K562 (cell line): ENCODE data around the gene CLGN. TPM values are rescaled to one million over a fixed set of nuclear protein-coding genes. Genes with fewer than 3 reads are reported as not detected.
A peak's percentile ranks its signal among the peaks of the same experiment; 100 is the strongest.

Source experiments
- CREB1 ChIP-seq, 2 experiments: sonication (generic) in 1 of 2; formaldehyde crosslinking in 1 of 2; IDR thresholded peaks; 2 replicates each; pipeline versions ENCODE4 v1.6.1 to v1.8.0; 2012 to 2022; ENCODE audit warnings: inconsistent platforms in 1 of 2, mild to moderate bottlenecking in 1 of 2, missing genetic modification reagents in 1 of 2, moderate library complexity in 1 of 2
- CSDE1 ChIP-seq, 2 experiments: fragments of 450-650 bp; IDR thresholded peaks; 2 replicates each; pipeline ENCODE4 v1.6.1; 2016; ENCODE audit warnings: mild to moderate bottlenecking in 1 of 2
- HNRNPL ChIP-seq: fragments of 200-400 bp; formaldehyde crosslinking; IDR thresholded peaks from 2 replicates; pipeline ENCODE4 v1.6.1; 2017; ENCODE audit warnings: low read depth, mild to moderate bottlenecking, low read length
- IRF1 ChIP-seq: sonication (generic); formaldehyde crosslinking; IDR thresholded peaks from 2 replicates; pipeline ENCODE4 v1.8.0; 2022; ENCODE audit warnings: missing genetic modification reagents, mild to moderate bottlenecking, borderline replicate concordance
- IRF2 ChIP-seq: sonication (generic); formaldehyde crosslinking; IDR thresholded peaks from 2 replicates; pipeline ENCODE4 v1.8.1; 2022; ENCODE audit warnings: mild to moderate bottlenecking, missing genetic modification reagents
- KAT7 ChIP-seq: sonication (generic); formaldehyde crosslinking; IDR thresholded peaks from 2 replicates; pipeline ENCODE4 v1.8.0; 2022; ENCODE audit warnings: missing genetic modification reagents, mild to moderate bottlenecking, borderline replicate concordance
- KDM1A ChIP-seq, 2 experiments: fragments of 450-650 bp; IDR thresholded peaks; 2 replicates each; pipeline ENCODE4 v1.6.1; 2016; ENCODE audit warnings: mild to moderate bottlenecking in 2 of 2
- NFATC3 ChIP-seq: fragments of 450-650 bp; IDR thresholded peaks from 2 replicates; pipeline ENCODE4 v1.6.1; 2017; ENCODE audit warnings: mild to moderate bottlenecking
- NR1H2 ChIP-seq: sonication (generic); formaldehyde crosslinking; IDR thresholded peaks from 2 replicates; pipeline ENCODE4 v1.4.0; 2020; ENCODE audit warnings: mild to moderate bottlenecking, missing genetic modification reagents
- NR2C1 ChIP-seq, 2 experiments: fragments of 450-650 bp; IDR thresholded peaks; 2 replicates each; pipeline ENCODE4 v1.6.1; 2017; ENCODE audit warnings: mild to moderate bottlenecking in 2 of 2, antibody characterized with exemption in 1 of 2, inconsistent platforms in 1 of 2, missing compliant biosample characterization in 1 of 2, missing genetic modification characterization in 1 of 2
- PHF20 ChIP-seq: fragments of 450-650 bp; IDR thresholded peaks from 2 replicates; pipeline ENCODE4 v1.6.1; 2018; ENCODE audit not compliant: partially characterized antibody
- PTTG1 ChIP-seq: fragments of 450-650 bp; IDR thresholded peaks from 2 replicates; pipeline ENCODE4 v1.6.1; 2016; ENCODE audit warnings: low read depth, mild to moderate bottlenecking, missing genetic modification characterization, missing compliant biosample characterization
- RBBP5 ChIP-seq: fragments of 200-600 bp; sonication (generic); IDR thresholded peaks from 2 replicates; pipeline ENCODE4 v1.6.1; 2012; ENCODE audit warnings: borderline replicate concordance, mild to moderate bottlenecking, low read length, control low read depth, inconsistent platforms; ENCODE audit not compliant: insufficient read depth, poor library complexity, severe bottlenecking
- RBFOX2 ChIP-seq: fragments of 200-400 bp; formaldehyde crosslinking; IDR thresholded peaks from 2 replicates; pipeline ENCODE4 v1.6.1; 2017; ENCODE audit warnings: low read depth, mild to moderate bottlenecking, low read length, moderate library complexity
- SMC3 ChIP-seq: conservative IDR thresholded peaks from 2 replicates; pipeline ENCODE4 v1.6.1; 2011; ENCODE audit warnings: low read depth, low read length, improper control_type of control experiment; ENCODE audit not compliant: insufficient read depth
- TBL1XR1 ChIP-seq, 2 experiments: IDR thresholded peaks; 2 replicates each; pipeline ENCODE4 v1.6.1; 2012; ENCODE audit warnings: improper control_type of control experiment in 2 of 2, low read length in 2 of 2, mild to moderate bottlenecking in 1 of 2
- YY1 ChIP-seq, 3 experiments: IDR thresholded peaks; 2 replicates each; pipeline ENCODE4 v1.6.1; 2011; ENCODE audit warnings: low read length in 2 of 3, mild to moderate bottlenecking in 2 of 3, moderate library complexity in 2 of 3, borderline replicate concordance in 1 of 3, control low read depth in 1 of 3, low read depth in 1 of 3; ENCODE audit not compliant: insufficient read depth in 3 of 3, insufficient replicate concordance in 2 of 3, control insufficient read depth in 1 of 3, insufficient read length in 1 of 3; ENCODE audit errors: extremely low read depth in 1 of 3
- ZBTB1 ChIP-seq: sonication (generic); formaldehyde crosslinking; IDR thresholded peaks from 2 replicates; pipeline ENCODE4 v1.8.1; 2023; ENCODE audit warnings: missing genetic modification reagents, low read depth, mild to moderate bottlenecking, borderline replicate concordance
- ZFP36 ChIP-seq: fragments of 150-350 bp; IDR thresholded peaks from 2 replicates; pipeline ENCODE4 v1.6.1; 2018; ENCODE audit warnings: low read length, low read depth; ENCODE audit not compliant: partially characterized antibody
- ZNF146 ChIP-seq: IDR thresholded peaks from one replicate; pipeline ENCODE4 v1.6.1; 2018; ENCODE audit warnings: missing compliant biosample characterization; ENCODE audit not compliant: unreplicated experiment
- ZNF551 ChIP-seq: fragments of 250-450 bp; sonication (Bioruptor Pico); IDR thresholded peaks from 2 replicates; pipeline ENCODE4 v1.5.0; 2021; ENCODE audit warnings: mild to moderate bottlenecking, moderate library complexity
- polyA plus RNA-seq, 8 experiments: library from polyadenylated mRNA; depleted of rRNA in 4 of 8; stranded (reverse) in 5 of 8; unstranded in 3 of 8; fragments of >200 nt; fragmentation: Nextera tagmentation in 2 of 8; fragmentation: Illumina TruSeq in 1 of 8; extraction: Ambion mirVana in 2 of 8; extraction: Trizol in 1 of 8; gene quantifications; 2 replicates each; pipeline versions ENCODE4 v1.2.1 to v1.2.3, GENCODE V29; 2011 to 2014; ENCODE audit warnings: inconsistent platforms in 1 of 8, missing spikeins in 1 of 8
- total RNA-seq, 7 experiments: library from RNA; depleted of rRNA in 6 of 7; stranded (reverse); fragments of >200 nt in 6 of 7; fragmentation: Illumina TruSeq in 2 of 7; extraction: Trizol in 2 of 7; gene quantifications; 2 replicates each; pipeline versions ENCODE4 v1.2.1 to v1.2.3, GENCODE V29; 2011 to 2021; ENCODE audit warnings: low replicate concordance in 1 of 7
- TF ChIP-seq, protein P1 (sequence below): fragments of 450-650 bp; IDR thresholded peaks from 2 replicates; pipeline ENCODE4 v1.6.1; 2016
- TF ChIP-seq, protein P2 (sequence below): fragments of 450-650 bp; conservative IDR thresholded peaks from 2 replicates; pipeline ENCODE4 v1.6.1; 2016; ENCODE audit warnings: missing genetic modification characterization, low read depth, mild to moderate bottlenecking, control low read depth, missing compliant biosample characterization

Gene CLGN
- total and polyA plus RNA-seq, 9 of the 15 experiments (the other 6 are each of a cell fraction or from before 2014, with no cell fraction given), result 0.22 to 3.6 (median 2.7) TPM

- TF ChIP-seq RBBP5 (no peak), PHF20 (peak; percentile 58), ZBTB1 (no peak), ZNF146 (no peak), CSDE1 (IDR thresholded peaks at IDR 0.05) (no peak), KDM1A (IDR thresholded peaks at IDR 0.05) (no peak), RBFOX2 (peak; percentile 91), PTTG1 (no peak), CREB1 (IDR thresholded peaks at IDR 0.05) (peak; percentile 42; the same call in 1 of the 2 replicates), CREB1 (CRISPR knock-in tag; IDR thresholded peaks at IDR 0.05) (0 out of 2 replicates have a peak, but pooled peaks have one; percentile 18), SMC3 (no peak), NFATC3 (no peak), ZNF551 (CRISPR knock-in tag) (no peak), KAT7 (CRISPR knock-in tag) (no peak), YY1 (IDR thresholded peaks at IDR 0.05; ENCODE audit: borderline replicate concordance in 1 of 3, control insufficient read depth in 1 of 3, extremely low read depth in 1 of 3, insufficient read depth in 3 of 3, insufficient read length in 1 of 3, insufficient replicate concordance in 2 of 3, low read depth in 1 of 3, low read length in 2 of 3) (no peak), IRF2 (CRISPR knock-in tag) (no peak), HNRNPL (no peak), ZFP36 (no peak), TBL1XR1 (IDR thresholded peaks at IDR 0.05; ENCODE audit: low read length in 2 of 2) (no peak), NR2C1 (IDR thresholded peaks at IDR 0.05) (peak; percentile 71), NR2C1 (tag; IDR thresholded peaks at IDR 0.05) (peak; percentile 35; the same call in 1 of the 2 replicates), NR1H2 (CRISPR knock-in tag) (no peak), IRF1 (no peak)
- TF ChIP-seq, protein P1, sequence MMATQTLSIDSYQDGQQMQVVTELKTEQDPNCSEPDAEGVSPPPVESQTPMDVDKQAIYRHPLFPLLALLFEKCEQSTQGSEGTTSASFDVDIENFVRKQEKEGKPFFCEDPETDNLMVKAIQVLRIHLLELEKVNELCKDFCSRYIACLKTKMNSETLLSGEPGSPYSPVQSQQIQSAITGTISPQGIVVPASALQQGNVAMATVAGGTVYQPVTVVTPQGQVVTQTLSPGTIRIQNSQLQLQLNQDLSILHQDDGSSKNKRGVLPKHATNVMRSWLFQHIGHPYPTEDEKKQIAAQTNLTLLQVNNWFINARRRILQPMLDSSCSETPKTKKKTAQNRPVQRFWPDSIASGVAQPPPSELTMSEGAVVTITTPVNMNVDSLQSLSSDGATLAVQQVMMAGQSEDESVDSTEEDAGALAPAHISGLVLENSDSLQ, result peak; percentile 93
- TF ChIP-seq, protein P2, sequence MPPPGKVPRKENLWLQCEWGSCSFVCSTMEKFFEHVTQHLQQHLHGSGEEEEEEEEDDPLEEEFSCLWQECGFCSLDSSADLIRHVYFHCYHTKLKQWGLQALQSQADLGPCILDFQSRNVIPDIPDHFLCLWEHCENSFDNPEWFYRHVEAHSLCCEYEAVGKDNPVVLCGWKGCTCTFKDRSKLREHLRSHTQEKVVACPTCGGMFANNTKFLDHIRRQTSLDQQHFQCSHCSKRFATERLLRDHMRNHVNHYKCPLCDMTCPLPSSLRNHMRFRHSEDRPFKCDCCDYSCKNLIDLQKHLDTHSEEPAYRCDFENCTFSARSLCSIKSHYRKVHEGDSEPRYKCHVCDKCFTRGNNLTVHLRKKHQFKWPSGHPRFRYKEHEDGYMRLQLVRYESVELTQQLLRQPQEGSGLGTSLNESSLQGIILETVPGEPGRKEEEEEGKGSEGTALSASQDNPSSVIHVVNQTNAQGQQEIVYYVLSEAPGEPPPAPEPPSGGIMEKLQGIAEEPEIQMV (tag), result no peak
Measured at GRCh38 chr4:140373328-140374129, 53.9 kb downstream of the CLGN start, which contains the start of gene SCOC (continued).
